Measurements from ENCODE around the gene CCNL2. TPM values are rescaled to one million over a fixed set of nuclear protein-coding genes. Genes with fewer than 3 reads are reported as not detected.

The CCNL2 gene
- total and polyA plus RNA-seq, 2 of the 13 experiments (the other 11 are each of a cell fraction or from before 2014, with no cell fraction given), result 105 to 340 TPM

GRCh38 chr1:1358433-1359271 lies 40.5 kb downstream of the CCNL2 start, which contains the start of gene MXRA8 (continued):
- TF ChIP-seq ZHX1 (CRISPR knock-in tag; IDR thresholded peaks at IDR 0.05; ENCODE audit: low read depth) (no peak), SRSF1 (optimal IDR thresholded peaks at IDR 0.05; ENCODE audit: low read depth, low read length) (peak; percentile 94), ZNF180 (CRISPR knock-in tag; IDR thresholded peaks at IDR 0.05; ENCODE audit: borderline replicate concordance, low read depth) (no peak), SIN3B (IDR thresholded peaks at IDR 0.05; ENCODE audit: low read length) (no peak), CHD2 (IDR thresholded peaks at IDR 0.05; ENCODE audit: low read depth, low read length) (no peak), HNRNPK (IDR thresholded peaks at IDR 0.05; ENCODE audit: low read depth, low read length, poor library complexity, severe bottlenecking) (peak; percentile 48), KAT8 (CRISPR knock-in tag; IDR thresholded peaks at IDR 0.05) (peak; percentile 57), ZNF24 (IDR thresholded peaks at IDR 0.05) (no peak), ZNF615 (CRISPR knock-in tag; IDR thresholded peaks at IDR 0.05; ENCODE audit: borderline replicate concordance) (no peak), ZNF549 (CRISPR knock-in tag; IDR thresholded peaks at IDR 0.05) (no peak), SNAPC5 (CRISPR knock-in tag; IDR thresholded peaks at IDR 0.05; ENCODE audit: borderline replicate concordance) (no peak), TBP (CRISPR knock-in tag; IDR thresholded peaks at IDR 0.05) (no peak), ZNF720 (CRISPR knock-in tag; IDR thresholded peaks at IDR 0.05) (no peak), BATF2 (CRISPR knock-in tag; IDR thresholded peaks at IDR 0.05) (no peak), ZBTB21 (CRISPR knock-in tag; IDR thresholded peaks at IDR 0.05) (peak; percentile 32), ZNF546 (CRISPR knock-in tag; conservative IDR thresholded peaks at IDR 0.05) (no peak), ZFP36 (IDR thresholded peaks at IDR 0.05; ENCODE audit: borderline replicate concordance, low read depth, low read length, partially characterized antibody) (no peak), U2AF2 (IDR thresholded peaks at IDR 0.05; ENCODE audit: low read depth, low read length) (no peak), ZSCAN5A (CRISPR knock-in tag; IDR thresholded peaks at IDR 0.05; ENCODE audit: borderline replicate concordance) (no peak), ZNF143 (CRISPR knock-in tag; IDR thresholded peaks at IDR 0.05) (no peak), ZBTB14 (CRISPR knock-in tag; IDR thresholded peaks at IDR 0.05) (no peak), ZNF329 (CRISPR knock-in tag; IDR thresholded peaks at IDR 0.05; ENCODE audit: low read depth) (no peak)
